ENCODE data around the gene NRGN. TPM values are rescaled to one million over a fixed set of nuclear protein-coding genes. Genes with fewer than 3 reads are reported as not detected.

Gene NRGN
- total RNA-seq, 1 experiment from 2014 or later = 7.8 TPM

DNA sequence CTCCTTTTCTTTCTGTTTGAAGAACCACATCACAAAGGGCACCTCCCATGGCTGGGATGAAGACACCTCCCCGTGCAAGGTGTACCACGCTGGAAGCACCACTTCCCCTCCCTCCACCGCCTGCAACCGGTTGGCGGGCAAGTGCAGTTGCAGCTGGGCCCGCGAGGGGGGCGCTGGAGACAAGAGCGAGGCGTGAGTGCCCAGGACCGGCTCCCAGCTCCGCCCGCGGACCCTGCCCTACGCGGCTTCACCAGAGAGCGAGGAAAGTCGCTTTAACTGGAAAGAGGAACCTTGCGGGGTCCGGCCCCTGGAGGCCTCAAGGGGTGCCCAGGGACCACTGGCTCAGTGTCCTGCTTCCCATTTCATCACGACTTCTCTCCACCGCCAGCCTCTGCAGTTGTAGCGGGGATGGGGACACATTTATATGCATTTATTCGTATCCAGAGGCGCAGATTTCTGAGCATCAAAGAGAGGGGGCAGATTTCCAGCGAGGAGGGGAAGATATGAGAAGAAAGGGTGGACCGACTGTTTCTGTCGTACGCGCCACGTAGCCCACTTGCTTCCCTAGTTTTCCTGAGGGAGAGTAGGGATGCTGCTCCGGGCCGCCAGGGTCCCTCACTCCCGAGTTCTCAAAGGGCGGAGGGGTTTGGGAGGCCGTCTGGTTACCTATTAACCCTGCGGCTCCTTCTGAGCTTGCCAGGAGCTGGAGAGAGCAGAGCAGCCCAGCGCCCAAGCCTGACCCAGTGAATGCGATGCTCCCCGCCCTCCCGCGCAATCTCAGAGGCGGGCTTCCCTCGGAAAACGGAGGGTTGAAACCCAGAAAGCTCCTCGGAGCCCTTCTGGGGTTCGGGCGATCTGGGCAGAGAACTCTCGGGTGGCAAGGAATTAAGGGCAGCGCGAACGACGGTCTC lies 18.9 kb downstream of the NRGN start:
- BruUV-seq (replicated peaks) = no TSS peak
- no peaks in the 10 kb centered on the region for H3K9me3 ChIP-seq
- Mint-ChIP-seq H3K4me3 (ENCODE audit: unreplicated experiment) (peak overlapping the region; percentile 91), H3K9me3 (ENCODE audit: unreplicated experiment) (no peaks in the 10 kb centered on the region), H3K4me1 (ENCODE audit: low read depth, unreplicated experiment) (peaks cover 8% of the 10 kb centered on the region), H3K27ac (ENCODE audit: unreplicated experiment) (peak overlapping the region; percentile 46), H3K36me3 (ENCODE audit: insufficient read depth, unreplicated experiment) (peaks cover 16% of the 10 kb centered on the region), H3K27me3 (ENCODE audit: insufficient read depth, unreplicated experiment) (no peaks in the 10 kb centered on the region)
- DNase-seq = peak; percentile 93 to 97
- H3K4me1 ChIP-seq = peaks cover 20% of the 10 kb centered on the region
- H3K36me3 ChIP-seq (ENCODE audit: control insufficient read depth, insufficient read depth, low read length) = no peaks in the 10 kb centered on the region
- ChIA-PET POLR2A (interaction anchor here (0.6 to 1.6 kb wide), 5 partner anchors 12 to 136 kb away, joined by 3 to 7 read pairs (median 6); partner anchors contain the start of genes SIAE, SPA17 and TBRG1), CTCF (interaction anchor here (0.6 to 1.9 kb wide), 33 partner anchors 10 to 1668 kb away, joined by 3 to 71 read pairs (median 5); partner anchors contain the start of genes MSANTD2, NRGN, SIAE and SPA17)
- H3K27me3 ChIP-seq (replicated peaks; ENCODE audit: control insufficient read depth, insufficient read depth, low read length) = no peaks in the 10 kb centered on the region
- peak overlapping the region; percentile 33 for H3K4me3 ChIP-seq (ENCODE audit: low read depth, low read length)
- intact Hi-C loops (cut with micrococcal nuclease; ENCODE audit: unreplicated experiment) = loop anchor here (1.0 kb wide), 6 partner anchors 11 to 89 kb away; partner anchors contain the start of gene NRGN
- TF ChIP-seq, protein P1, sequence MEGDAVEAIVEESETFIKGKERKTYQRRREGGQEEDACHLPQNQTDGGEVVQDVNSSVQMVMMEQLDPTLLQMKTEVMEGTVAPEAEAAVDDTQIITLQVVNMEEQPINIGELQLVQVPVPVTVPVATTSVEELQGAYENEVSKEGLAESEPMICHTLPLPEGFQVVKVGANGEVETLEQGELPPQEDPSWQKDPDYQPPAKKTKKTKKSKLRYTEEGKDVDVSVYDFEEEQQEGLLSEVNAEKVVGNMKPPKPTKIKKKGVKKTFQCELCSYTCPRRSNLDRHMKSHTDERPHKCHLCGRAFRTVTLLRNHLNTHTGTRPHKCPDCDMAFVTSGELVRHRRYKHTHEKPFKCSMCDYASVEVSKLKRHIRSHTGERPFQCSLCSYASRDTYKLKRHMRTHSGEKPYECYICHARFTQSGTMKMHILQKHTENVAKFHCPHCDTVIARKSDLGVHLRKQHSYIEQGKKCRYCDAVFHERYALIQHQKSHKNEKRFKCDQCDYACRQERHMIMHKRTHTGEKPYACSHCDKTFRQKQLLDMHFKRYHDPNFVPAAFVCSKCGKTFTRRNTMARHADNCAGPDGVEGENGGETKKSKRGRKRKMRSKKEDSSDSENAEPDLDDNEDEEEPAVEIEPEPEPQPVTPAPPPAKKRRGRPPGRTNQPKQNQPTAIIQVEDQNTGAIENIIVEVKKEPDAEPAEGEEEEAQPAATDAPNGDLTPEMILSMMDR (IDR thresholded peaks at IDR 0.05; ENCODE audit: insufficient read depth in 1 of 2, low read depth in 1 of 2, low read length in 1 of 2, severe bottlenecking in 1 of 2, unreplicated experiment in 1 of 2) = peak; percentile 97 to 99

- Histone ChIP-seq H3K27me3 (replicated peaks; ENCODE audit: control insufficient read depth, insufficient read depth, low read length) (no peaks in the 10 kb centered on the region), H3K9me3 (no peaks in the 10 kb centered on the region), H3K4me3 (ENCODE audit: low read depth, low read length) (peak overlapping the region; percentile 33), H3K36me3 (ENCODE audit: control insufficient read depth, insufficient read depth, low read length) (no peaks in the 10 kb centered on the region), H3K4me1 (peaks cover 24% of the 10 kb centered on the region)
- intact Hi-C loops (cut with micrococcal nuclease; ENCODE audit: unreplicated experiment) = no loop called here
- no peaks in the 10 kb centered on the region for H3K27me3 Mint-ChIP-seq (ENCODE audit: insufficient read depth, unreplicated experiment)
- H3K4me1 Mint-ChIP-seq (ENCODE audit: low read depth, unreplicated experiment) = peaks cover 15% of the 10 kb centered on the region
- peaks cover 16% of the 10 kb centered on the region for H3K36me3 Mint-ChIP-seq (ENCODE audit: insufficient read depth, unreplicated experiment)
- no peaks in the 10 kb centered on the region for H3K9me3 Mint-ChIP-seq (ENCODE audit: unreplicated experiment)
- peak overlapping the region; percentile 46 for H3K27ac Mint-ChIP-seq (ENCODE audit: unreplicated experiment)
- TF ChIP-seq, protein P1 (IDR thresholded peaks at IDR 0.05; ENCODE audit: insufficient read depth in 1 of 2, low read depth in 1 of 2, low read length in 1 of 2, severe bottlenecking in 1 of 2, unreplicated experiment in 1 of 2) = no peak
- H3K4me3 Mint-ChIP-seq (ENCODE audit: unreplicated experiment) = peak overlapping the region; percentile 91
- TSS peak; percentile 33 for BruUV-seq (replicated peaks)
- no peak for DNase-seq
- CTCF ChIA-PET = interaction anchor here (0.6 to 1.9 kb wide), 25 partner anchors 10 to 117 kb away, joined by 3 to 71 read pairs (median 6); partner anchors contain the start of genes MSANTD2, NRGN, SIAE and SPA17
- POLR2A ChIA-PET = interaction anchor here (0.6 to 1.6 kb wide), 4 partner anchors 13 to 137 kb away, joined by 3 to 7 read pairs (median 6); partner anchors contain the start of genes SIAE, SPA17 and TBRG1
These were observed 19.8 kb downstream of the NRGN start for GRCh38 chr11:124759266-124760204.

All from Caco-2 (cell line).